SW 1271 (cell line): ENCODE measurements around the gene KCNQ1.

ENCODE experiments used
- DNase-seq, 2 experiments: peaks; one replicate each; lab custom pipeline; 2025; lab: John Stamatoyannopoulos, UW

KCNQ1 gene

GRCh38 chr11:2508793-2509192, 64.0 kb downstream of the KCNQ1 start:
- DNase-seq, result no peak

DNA sequence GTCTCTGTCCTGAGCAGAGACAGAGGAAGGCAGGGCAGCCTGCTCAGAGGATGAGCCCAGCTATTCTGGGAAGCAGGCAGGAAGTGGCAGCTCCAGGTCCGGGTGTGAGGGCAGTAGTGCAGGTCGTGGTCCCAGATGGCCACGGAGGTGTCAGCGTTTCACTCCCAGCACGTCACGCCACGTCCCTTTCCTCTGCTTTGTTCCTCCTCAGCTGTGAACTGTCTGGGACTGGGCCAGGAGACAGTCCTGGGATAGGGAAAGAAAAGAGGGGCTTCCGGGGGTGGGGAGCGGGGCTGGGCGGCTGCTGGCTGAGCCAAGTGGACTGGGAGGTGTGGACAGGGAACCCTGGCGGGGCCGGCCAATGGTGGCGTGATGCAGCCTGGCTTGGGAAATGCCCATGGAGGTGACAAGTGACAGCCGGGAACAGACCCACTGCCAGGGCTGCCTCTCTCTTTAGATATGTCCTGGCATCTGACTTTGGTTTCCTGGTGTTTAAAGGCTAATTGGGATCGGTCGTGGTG, 64.7 kb downstream of the KCNQ1 start:
- no peak for DNase-seq

DNA sequence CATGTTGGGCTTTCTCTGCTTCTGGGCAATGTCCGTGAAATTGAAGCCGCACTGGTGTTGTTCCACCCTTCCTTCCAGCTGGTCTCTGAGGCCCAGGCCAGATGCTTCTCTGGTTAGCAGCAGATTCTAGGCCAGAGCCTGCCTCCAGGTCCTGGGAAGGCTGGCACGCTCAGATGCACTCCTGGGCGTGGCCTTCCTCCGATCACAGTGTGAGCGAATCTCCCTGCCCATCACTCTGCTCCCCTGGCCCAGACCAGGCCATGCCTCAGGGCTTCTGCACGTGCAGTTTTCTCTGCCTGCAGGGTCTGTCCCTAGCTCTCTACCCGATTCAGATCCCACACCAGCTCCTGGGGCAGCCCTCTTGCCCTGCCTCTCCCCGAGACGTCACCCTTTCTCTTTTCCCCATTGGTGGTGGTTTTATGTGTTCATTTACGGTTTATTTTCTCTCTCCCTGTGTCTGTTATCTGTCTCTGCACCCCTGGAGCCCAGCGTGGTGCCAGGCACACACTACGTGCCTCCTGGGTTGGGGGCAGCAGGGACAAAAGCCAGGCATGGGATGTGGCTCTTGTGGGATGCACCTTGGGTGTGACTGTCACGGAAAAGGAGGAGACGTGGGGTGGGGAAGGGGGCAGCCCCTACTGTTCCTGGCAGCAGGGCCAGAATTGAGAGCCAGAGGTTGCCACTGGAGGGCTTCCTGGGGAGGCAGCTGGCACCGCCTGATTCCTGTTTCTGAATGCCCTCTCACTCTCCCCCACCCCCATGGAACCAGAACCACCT, 66.0 kb downstream of the KCNQ1 start:
- no peak for DNase-seq

DNA sequence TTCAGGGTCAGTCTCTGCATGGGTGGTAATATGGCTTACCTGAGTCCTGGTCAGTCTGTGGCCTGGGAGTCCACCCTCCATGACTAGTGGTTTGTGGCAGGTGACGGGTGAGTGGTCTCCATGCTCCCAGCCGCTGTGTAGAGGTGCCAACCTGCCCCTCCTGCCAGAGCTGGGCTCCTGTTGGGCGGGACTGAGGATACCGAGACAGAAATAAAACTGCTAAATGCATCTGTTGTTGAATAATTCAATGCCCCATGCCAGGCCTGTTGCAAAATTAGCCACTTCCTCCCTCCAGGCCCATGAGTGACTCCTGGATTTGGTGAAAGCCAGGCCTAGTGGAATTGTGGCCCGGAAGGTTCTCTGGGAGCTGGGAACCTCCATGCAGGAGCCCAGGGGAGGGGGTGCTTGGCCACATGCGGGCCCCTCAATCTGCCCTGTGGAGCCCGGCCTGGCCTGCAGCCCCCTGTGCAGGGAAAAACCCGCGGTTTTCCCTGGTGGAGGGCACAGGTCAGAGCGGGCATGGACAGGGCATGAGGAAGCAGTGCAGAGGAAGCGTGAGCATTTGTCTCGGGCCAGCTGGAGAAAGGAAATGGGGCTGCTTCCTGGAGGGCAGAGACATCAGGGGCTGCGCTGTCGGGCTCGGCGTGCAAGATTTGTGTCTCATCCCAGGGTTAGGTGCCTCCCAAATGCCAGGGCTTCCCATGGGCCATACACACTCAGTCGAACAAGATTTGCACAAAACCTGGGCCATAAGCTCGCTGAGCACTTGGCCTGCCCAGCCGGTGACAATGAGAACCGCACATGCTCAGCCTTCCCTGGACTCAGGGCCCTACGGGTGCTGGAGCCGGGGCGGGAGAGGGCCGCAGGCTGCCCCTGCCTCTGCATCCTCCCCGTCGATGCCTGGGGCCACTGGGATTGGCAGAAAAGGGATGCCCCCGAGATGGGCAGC, 66.9 kb downstream of the KCNQ1 start:
- DNase-seq, result no peak

DNA sequence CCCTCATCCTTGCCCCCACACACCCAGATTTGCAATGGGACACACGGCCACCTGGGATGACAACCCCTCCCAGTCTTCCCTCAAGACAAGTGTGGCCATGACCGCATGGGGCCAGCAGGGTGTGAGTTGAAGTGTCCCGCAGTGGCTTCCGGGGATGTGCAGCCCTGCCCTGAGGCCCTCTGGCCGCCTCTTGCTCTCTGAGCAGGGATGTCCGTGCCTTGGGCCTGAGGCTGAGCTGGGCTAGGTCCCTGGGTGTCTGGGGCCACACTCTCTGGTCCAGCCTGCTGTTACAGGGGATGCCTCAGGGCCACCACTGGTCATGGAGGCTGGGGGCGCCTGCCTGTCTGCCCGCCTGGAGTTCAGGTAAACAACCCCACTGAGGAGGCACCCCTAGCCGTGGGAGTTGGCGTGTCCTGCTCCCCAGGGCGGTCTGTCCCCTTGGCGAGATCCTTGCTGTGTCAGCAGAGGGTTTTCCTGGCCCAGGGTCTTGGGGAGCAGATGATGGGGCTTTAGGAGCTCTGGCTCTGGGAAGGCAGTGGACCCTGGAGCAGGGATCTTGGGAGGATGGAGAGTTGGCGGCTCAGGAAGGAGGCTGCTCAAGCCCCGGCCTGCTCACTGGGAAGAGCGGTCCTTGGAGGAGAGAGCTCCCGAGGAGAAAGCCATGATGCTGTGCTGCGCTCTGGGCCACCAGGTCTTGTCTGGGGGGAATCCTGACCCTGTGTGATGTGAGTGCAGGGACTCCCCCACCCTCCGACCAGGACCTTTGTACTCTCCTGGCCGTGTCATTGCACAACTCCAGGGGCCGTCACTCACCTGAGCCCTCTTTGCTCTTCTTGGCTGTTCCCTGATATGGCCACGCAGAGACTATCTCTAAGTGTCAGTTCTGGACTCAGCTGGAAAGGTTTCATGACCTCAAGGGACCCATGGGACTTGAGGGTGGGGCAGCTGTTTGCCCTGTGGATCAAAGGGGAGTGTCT, 67.9 kb downstream of the KCNQ1 start:
- DNase-seq, result no peak

GRCh38 chr11:2513441-2513840, 68.6 kb downstream of the KCNQ1 start:
- DNase-seq, result no peak

GRCh38 chr11:2515401-2516275, 70.8 kb downstream of the KCNQ1 start:
- DNase-seq, result no peak

- DNase-seq, result no peak
Observed at GRCh38 chr11:2516276-2517015, 71.6 kb downstream of the KCNQ1 start.

GRCh38 chr11:2517016-2517385, 72.2 kb downstream of the KCNQ1 start:
- DNase-seq, result no peak

DNA sequence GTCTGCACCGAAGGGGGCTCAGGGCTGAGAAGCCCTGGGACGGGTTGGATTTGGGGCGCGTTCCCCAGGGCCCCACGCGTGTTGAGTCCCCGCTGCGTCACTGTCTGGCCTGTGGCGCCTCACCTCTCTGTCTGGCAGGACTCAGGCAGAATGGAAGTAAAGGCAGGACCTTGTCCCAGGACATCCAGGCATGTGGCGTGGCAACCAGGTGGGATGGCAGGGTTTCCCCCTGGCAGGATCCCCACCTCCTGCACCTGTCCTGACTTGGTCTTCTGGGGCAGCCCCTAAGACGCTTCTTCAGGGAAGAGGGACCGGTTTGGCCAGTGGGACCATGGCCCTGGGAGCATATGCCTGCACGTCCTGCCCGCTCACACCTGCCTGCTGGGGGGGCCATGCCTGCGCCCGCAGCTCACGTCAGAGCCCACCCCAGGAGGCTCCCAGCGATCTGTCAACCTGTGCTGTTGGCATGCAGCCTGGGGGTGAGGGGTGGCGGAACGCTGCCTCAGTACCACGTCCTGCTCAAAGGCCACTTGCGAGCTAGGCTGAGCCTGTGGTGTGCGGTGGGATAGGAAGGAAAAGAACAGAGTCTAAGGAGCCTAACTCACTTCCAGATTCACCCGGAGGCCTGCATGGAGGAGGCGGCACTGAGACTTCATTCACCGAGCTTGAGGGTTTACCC, 72.7 kb downstream of the KCNQ1 start:
- DNase-seq, result no peak

DNA sequence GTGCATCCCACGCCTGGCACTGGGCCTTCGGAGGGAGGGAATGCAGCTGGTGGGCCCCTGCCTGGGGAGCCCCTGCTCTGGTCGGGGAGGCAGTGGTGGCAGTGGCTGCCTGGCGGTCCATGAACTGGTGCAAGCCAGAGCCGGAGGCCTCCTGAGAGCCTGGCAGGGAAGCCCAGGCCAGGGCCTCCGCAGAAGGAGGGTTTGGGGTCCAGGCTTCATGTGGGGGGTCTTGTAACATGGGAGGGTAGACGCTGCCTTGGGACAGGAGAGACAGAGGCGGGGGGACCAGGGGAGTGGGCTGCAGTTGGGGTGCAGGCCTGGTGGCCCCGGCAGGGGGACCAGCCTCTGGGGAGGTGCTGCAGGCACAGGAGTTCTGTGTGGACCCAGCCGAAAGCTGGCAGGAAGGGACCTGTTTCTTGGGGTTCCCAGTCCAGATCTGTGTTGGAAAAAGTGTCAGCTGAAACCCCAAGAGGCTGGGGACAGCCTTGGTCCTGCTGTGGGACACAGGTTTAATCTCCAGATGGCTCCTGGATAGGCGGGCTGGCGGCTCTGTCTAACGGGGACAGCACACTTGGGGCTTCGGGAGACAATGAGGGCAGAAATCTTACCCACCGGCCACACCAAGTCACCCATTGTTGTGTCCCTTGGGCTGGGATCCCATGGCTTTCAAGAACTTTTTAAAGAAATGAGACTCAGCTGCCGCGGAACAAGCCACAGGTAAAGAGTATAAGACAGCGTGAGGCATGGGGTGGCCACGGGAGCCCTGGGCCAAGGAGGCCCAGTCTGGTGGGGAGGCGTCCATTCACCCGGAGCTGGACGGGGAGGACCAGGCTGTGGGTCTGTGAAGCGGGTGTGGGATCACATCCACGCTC, 73.5 kb downstream of the KCNQ1 start:
- no peak for DNase-seq

- DNase-seq, result no peak
Observed at GRCh38 chr11:2518983-2519340, 74.2 kb downstream of the KCNQ1 start.

DNA sequence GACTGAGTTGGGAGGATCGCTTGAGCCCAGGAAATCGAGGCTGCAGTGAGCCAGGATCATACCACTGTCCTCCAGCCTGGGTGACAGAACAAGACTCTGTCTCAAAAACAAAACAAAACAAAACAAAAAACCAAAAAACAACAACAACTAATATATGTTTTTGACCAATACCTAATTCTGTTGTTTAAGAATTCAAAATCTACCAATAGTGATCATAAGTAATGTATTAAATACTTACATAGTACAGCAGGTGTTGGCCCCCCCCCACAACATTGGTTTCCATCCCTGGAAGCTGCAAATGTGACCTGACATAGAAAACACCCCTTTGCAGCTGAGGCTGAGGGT, 74.7 kb downstream of the KCNQ1 start:
- no peak for DNase-seq

DNA sequence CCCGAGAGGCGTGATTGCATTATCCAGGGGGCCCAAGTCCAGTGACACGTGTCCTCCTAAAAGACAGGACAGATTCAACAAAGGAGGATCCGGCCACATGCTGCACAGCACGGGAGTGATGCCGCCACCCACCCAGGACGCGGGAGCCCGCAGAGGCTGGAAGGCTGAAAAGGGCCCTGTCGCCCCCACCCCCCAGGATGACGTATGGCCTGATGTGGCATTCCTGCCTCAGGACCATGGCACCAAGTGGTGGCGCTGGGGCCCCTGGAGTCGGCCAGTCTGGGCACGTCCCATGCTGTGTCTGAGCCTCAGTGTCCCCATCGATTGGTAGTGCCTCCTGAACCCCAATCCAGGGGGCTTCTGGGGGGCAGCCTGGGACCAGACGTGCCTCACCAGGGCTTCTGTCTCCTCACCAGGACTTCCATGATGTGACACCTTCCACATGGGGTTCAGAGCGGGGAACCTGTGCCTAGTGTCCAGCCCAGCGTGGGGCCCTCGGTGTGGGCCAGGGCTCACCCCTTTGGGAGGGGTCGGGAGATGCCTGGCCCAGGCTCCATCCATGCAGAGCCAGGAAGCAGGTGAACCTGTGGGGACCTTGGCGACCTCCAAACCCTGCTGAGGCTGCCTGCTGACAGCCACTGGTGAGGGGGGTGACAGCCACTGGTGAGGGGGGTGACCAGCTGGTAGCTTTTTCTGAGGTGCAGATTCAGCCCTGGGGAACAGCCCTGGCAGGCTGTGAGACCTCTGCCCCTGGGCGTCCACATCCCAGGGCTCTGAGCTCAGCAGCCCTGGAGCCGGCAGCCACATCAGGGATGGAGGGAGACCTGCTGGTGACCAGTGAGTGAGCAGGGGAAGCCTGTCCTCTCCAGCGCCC, 75.3 kb downstream of the KCNQ1 start:
- no peak for DNase-seq

DNA sequence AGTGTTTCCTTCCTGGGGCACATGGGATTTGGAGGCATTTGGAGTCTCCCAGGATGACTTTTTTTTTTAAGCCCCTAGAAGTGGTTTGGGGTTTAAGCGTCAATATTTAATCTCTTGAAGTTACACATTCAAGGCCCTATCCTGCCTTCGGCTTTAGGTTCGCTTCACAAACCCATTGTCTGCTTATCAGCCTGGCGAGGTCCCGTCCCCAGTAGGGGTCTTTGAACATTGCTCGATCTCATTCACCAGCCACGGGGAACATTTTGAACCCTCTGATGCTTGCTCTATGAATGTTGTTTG, 75.9 kb downstream of the KCNQ1 start:
- no peak for DNase-seq

- no peak for DNase-seq
Observed at GRCh38 chr11:2521081-2521732, 76.4 kb downstream of the KCNQ1 start.
